Ectodermal cell (in vitro differentiated cells): ENCODE measurements around the gene ABCA4.

Source experiments
- H3K27ac ChIP-seq: 2 replicates; pipeline ENCODE4 v1.7.0; 2013; ENCODE audit warnings: mild to moderate bottlenecking, low read depth, low read length; ENCODE audit not compliant: insufficient read depth, poor library complexity, severe bottlenecking
- H3K27me3 ChIP-seq: 2 replicates; pipeline ENCODE4 v1.7.0; 2013; ENCODE audit warnings: mild to moderate bottlenecking, low read length; ENCODE audit not compliant: insufficient read depth, control insufficient read depth, poor library complexity, severe bottlenecking
- H3K36me3 ChIP-seq: one replicate; pipeline ENCODE4 v1.7.0; 2013; ENCODE audit warnings: low read length; ENCODE audit not compliant: control insufficient read depth, insufficient read depth
- H3K4me1 ChIP-seq: one replicate; pipeline ENCODE4 v1.7.0; 2013; ENCODE audit warnings: low read length; ENCODE audit not compliant: control insufficient read depth, insufficient read depth
- H3K4me3 ChIP-seq: 2 replicates; pipeline ENCODE4 v1.7.0; 2013; ENCODE audit warnings: low read depth, low read length, control low read depth; ENCODE audit not compliant: insufficient read depth
- H3K9me3 ChIP-seq: 2 replicates; pipeline ENCODE4 v1.7.0; 2013; ENCODE audit warnings: mild to moderate bottlenecking, low read length, moderate library complexity; ENCODE audit not compliant: control insufficient read depth
- WGBS, 2 experiments: methylation state at CpG; one replicate each; pipeline ENCODE4 v1.1.7; 2013; ENCODE audit warnings: missing lambda C conversion rate in 2 of 2; 5-methylcytosine and 5-hydroxymethylcytosine counted together

The ABCA4 gene

DNA sequence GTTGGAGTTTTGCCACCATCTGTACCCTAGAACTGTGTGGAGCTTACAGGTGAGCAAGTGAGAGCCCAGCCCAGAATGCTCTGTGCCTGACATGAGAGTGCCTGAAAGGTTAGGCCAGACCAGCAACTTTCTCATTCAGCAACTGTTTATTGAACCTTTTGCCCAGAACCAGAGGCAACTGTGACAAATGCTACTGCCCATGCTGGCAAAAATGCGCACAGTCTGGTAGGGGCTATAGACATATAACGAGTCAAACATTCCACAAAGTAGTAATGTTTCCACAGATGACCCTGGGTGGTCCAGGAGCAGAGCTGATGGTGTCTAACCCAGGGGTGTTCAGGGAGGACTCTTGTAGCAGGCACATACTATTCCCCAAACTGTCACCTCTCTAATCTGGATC is 155.7 kb downstream of the ABCA4 start:
- WGBS, 2 experiments = 95 to 97% methylated on average over 2 of the region's 2 CpGs
- no peak overlapping the region for H3K4me3 ChIP-seq
- H3K27me3 ChIP-seq = no peaks in the 10 kb centered on the region
- H3K4me1 ChIP-seq = no peaks in the 10 kb centered on the region
- H3K27ac ChIP-seq = no peak overlapping the region
- no peaks in the 10 kb centered on the region for H3K36me3 ChIP-seq
- no peaks in the 10 kb centered on the region for H3K9me3 ChIP-seq

DNA sequence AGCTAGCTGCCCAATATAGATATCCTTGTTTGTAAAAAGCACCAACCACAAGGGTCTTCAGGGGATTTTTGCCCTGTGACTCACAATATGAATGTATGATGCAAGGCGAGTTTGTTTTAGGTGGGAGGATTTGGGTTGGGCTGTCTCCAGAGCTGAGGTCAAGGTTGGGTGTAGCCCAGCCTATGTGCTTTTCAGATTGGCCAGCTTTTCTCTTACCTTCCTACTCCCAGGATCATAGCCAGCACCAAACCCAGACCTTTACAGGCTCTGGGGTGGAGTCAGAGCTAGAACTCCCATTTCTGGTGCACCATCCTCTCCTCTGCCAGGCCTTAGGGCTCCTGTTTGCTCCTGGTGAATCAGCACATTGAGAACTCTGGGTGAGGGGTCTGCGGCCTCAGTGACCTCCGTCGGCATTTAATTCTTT is 156.2 kb downstream of the ABCA4 start:
- Histone ChIP-seq H3K4me1 (no peaks in the 10 kb centered on the region), H3K36me3 (no peaks in the 10 kb centered on the region), H3K9me3 (no peaks in the 10 kb centered on the region), H3K27me3 (no peaks in the 10 kb centered on the region), H3K27ac (no peak overlapping the region), H3K4me3 (no peak overlapping the region)
- 85 to 89% methylated on average over 4 of the region's 4 CpGs for WGBS, 2 experiments

GRCh38 chr1:93964096-93964776 is 156.7 kb downstream of the ABCA4 start:
- H3K36me3 ChIP-seq = no peaks in the 10 kb centered on the region
- H3K9me3 ChIP-seq = no peaks in the 10 kb centered on the region
- H3K4me3 ChIP-seq = no peak overlapping the region
- no peaks in the 10 kb centered on the region for H3K27me3 ChIP-seq
- 93 to 95% methylated on average over 4 of the region's 4 CpGs for WGBS, 2 experiments
- H3K4me1 ChIP-seq = no peaks in the 10 kb centered on the region
- no peak overlapping the region for H3K27ac ChIP-seq

- no peaks in the 10 kb centered on the region for H3K9me3 ChIP-seq
- no peaks in the 10 kb centered on the region for H3K36me3 ChIP-seq
- H3K27me3 ChIP-seq = no peaks in the 10 kb centered on the region
- WGBS, 2 experiments = 87 to 91% methylated on average over 9 of the region's 9 CpGs
- no peaks in the 10 kb centered on the region for H3K4me1 ChIP-seq
- no peak overlapping the region for H3K27ac ChIP-seq
- no peak overlapping the region for H3K4me3 ChIP-seq
These were observed 157.4 kb downstream of the ABCA4 start for GRCh38 chr1:93963585-93963984.

DNA sequence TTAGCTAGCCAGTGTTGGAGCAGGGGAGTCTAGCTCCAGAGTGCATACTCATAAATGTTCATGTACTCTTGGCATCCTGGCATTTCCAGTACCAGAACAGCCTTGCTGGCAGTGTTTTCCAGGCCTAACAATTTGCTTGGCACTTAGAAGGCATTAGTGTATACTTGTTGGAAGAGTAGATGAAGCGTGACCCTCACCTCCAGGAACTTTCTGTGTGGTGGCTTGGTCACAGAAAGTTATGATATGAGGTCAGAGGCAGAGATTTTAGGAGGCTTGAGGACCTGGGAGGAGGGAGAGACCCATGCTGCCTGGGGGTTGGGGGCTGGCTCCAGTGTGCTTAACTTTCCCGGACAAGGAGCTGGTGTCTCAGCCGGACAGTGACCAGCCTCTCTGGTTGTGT is 159.0 kb downstream of the ABCA4 start:
- 91 to 98% methylated on average over 2 to 3 of the region's 3 CpGs for WGBS, 2 experiments
- Histone ChIP-seq H3K4me3 (no peak overlapping the region), H3K27ac (no peak overlapping the region), H3K36me3 (no peaks in the 10 kb centered on the region), H3K27me3 (no peaks in the 10 kb centered on the region), H3K4me1 (no peaks in the 10 kb centered on the region), H3K9me3 (no peaks in the 10 kb centered on the region)

GRCh38 chr1:93961443-93961842 is 159.5 kb downstream of the ABCA4 start:
- Histone ChIP-seq H3K27ac (no peak overlapping the region), H3K4me3 (no peak overlapping the region), H3K4me1 (no peaks in the 10 kb centered on the region), H3K9me3 (no peaks in the 10 kb centered on the region), H3K36me3 (no peaks in the 10 kb centered on the region), H3K27me3 (no peaks in the 10 kb centered on the region)
- WGBS, 2 experiments = 85 to 95% methylated on average over 2 of the region's 2 CpGs

DNA sequence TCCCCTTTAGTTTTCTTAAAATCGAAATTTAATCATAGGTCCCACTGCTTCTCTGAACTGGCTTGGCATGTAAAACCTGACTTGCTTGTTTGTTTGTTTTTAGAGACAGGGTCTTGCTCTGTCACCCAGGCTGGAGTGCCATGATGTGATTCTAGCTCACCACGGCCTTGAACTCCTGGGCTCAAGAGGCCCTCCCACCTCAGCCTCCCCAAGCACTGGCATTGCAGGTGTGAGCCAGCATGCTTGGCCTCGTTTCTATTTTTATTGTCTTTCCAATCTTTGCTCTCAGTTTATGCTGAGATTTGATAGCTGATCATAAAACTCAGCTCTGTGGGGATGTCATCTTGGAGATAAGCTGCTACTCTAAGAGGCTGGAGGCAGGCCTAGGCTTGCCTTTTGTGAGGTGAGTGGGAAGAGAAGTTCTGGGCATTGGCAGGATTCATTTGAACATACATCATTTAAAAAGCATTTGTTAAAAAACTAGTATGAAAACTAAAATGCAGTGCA is 160.3 kb downstream of the ABCA4 start:
- WGBS, 2 experiments = 87 to 89% methylated on average over 3 of the region's 3 CpGs
- H3K27ac ChIP-seq = no peak overlapping the region

GRCh38 chr1:93959413-93959812 is 161.5 kb downstream of the ABCA4 start:
- WGBS, 2 experiments = 85 to 94% methylated on average over 4 to 5 of the region's 5 CpGs
- Histone ChIP-seq H3K27me3 (no peaks in the 10 kb centered on the region), H3K4me1 (no peaks in the 10 kb centered on the region), H3K9me3 (no peaks in the 10 kb centered on the region), H3K36me3 (no peaks in the 10 kb centered on the region), H3K27ac (no peak overlapping the region), H3K4me3 (no peak overlapping the region)

More for the DNA sequence above, 160.3 kb downstream of the ABCA4 start:
- Histone ChIP-seq H3K27me3 (no peaks in the 10 kb centered on the region), H3K36me3 (no peaks in the 10 kb centered on the region), H3K4me1 (no peaks in the 10 kb centered on the region), H3K4me3 (no peak overlapping the region), H3K9me3 (no peaks in the 10 kb centered on the region)

DNA sequence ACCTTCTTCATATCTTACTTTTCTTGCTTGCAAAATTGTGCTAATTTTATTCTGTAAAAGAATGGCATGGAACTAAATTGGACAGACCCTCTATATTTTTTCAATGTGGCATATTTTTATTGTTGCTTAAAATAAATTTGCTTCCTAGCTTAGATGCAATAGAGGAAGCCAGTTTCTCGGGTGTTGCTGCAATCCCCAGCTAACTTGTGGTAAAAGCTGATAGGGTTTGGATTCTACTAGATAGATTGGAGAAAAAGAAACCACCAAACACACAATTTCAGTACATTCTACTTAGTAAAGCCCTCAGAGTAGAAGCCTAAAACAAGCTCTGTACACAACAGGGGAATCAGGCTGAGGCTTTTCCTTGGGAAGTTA is 162.2 kb downstream of the ABCA4 start:
- Histone ChIP-seq H3K27ac (no peak overlapping the region), H3K4me3 (no peak overlapping the region), H3K36me3 (no peaks in the 10 kb centered on the region), H3K9me3 (no peaks in the 10 kb centered on the region), H3K27me3 (no peaks in the 10 kb centered on the region), H3K4me1 (no peaks in the 10 kb centered on the region)
- 100% methylated on average over 1 of the region's 1 CpG; no CpG with 5 or more reads in 1 of the 2 experiments for WGBS, 2 experiments

- no peak overlapping the region for H3K27ac ChIP-seq
- no peaks in the 10 kb centered on the region for H3K9me3 ChIP-seq
- no peaks in the 10 kb centered on the region for H3K36me3 ChIP-seq
- H3K4me1 ChIP-seq = no peaks in the 10 kb centered on the region
- no peaks in the 10 kb centered on the region for H3K27me3 ChIP-seq
- H3K4me3 ChIP-seq = no peak overlapping the region
- WGBS, 2 experiments = 83 to 91% methylated on average over 1 of the region's 1 CpG
These were observed 162.8 kb downstream of the ABCA4 start for GRCh38 chr1:93958032-93958725.
